AG04450 (cell line): ENCODE data around the gene IMPDH2. TPM values are rescaled to one million over a fixed set of nuclear protein-coding genes. Genes with fewer than 3 reads are reported as not detected.

Experiments
- CTCF ChIA-PET: fragments of 300-600, 350-600 bp; formaldehyde crosslinking; extraction: SDS; loops from one replicate; lab custom pipeline; 2022; ENCODE audit warnings: antibody characterized with exemption, inconsistent platforms; lab: Charles Lee
- POLR2A ChIA-PET: fragments of 350-600 bp; formaldehyde crosslinking; extraction: SDS; loops from one replicate; lab custom pipeline; 2021; ENCODE audit warnings: antibody characterized with exemption, inconsistent platforms; lab: Yijun Ruan, JAX
- DNase-seq: peaks from one replicate; pipeline ENCODE4 v3.0.0-alpha.2; 2011; ENCODE audit warnings: low read depth, low spot score
- H3K27ac ChIP-seq: one replicate; pipeline ENCODE4 v1.5.1; 2012; ENCODE audit warnings: low read depth, low read length, control low read depth
- H3K27me3 ChIP-seq: one replicate; pipeline ENCODE4 v1.6.0; 2012; ENCODE audit warnings: low read length; ENCODE audit not compliant: control insufficient read depth, insufficient read depth
- H3K4me3 ChIP-seq: 2 replicates; pipeline ENCODE4 v1.5.1; 2011; ENCODE audit warnings: mild to moderate bottlenecking, low read depth, low read length, control low read depth
- H3K9me3 ChIP-seq: 2 replicates; pipeline ENCODE4 v1.5.1; 2012; ENCODE audit warnings: low read length; ENCODE audit not compliant: control insufficient read depth, insufficient read depth
- polyA plus RNA-seq: library from polyadenylated mRNA; depleted of rRNA; stranded (reverse); fragments of >200 nt; gene quantifications from 2 replicates; pipeline ENCODE4 v1.2.3, GENCODE V29; 2011
- TF ChIP-seq, protein P1 (sequence below): IDR thresholded peaks from 2 replicates; pipeline ENCODE4 v1.5.1; 2011; ENCODE audit warnings: low read depth, low read length, control low read depth, inconsistent platforms

IMPDH2 gene
- polyA plus RNA-seq, 1 experiment = 268 TPM

GRCh38 chr3:49054344-49054862 lies 25.2 kb upstream of the IMPDH2 start:
- TF ChIP-seq, protein P1, sequence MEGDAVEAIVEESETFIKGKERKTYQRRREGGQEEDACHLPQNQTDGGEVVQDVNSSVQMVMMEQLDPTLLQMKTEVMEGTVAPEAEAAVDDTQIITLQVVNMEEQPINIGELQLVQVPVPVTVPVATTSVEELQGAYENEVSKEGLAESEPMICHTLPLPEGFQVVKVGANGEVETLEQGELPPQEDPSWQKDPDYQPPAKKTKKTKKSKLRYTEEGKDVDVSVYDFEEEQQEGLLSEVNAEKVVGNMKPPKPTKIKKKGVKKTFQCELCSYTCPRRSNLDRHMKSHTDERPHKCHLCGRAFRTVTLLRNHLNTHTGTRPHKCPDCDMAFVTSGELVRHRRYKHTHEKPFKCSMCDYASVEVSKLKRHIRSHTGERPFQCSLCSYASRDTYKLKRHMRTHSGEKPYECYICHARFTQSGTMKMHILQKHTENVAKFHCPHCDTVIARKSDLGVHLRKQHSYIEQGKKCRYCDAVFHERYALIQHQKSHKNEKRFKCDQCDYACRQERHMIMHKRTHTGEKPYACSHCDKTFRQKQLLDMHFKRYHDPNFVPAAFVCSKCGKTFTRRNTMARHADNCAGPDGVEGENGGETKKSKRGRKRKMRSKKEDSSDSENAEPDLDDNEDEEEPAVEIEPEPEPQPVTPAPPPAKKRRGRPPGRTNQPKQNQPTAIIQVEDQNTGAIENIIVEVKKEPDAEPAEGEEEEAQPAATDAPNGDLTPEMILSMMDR = no peak
- POLR2A ChIA-PET = interaction anchor here (1.4 to 1.5 kb wide), 2 partner anchors 25 to 39 kb away, joined by 4 to 6 read pairs; partner anchors contain the start of genes IMPDH2 and QRICH1
- CTCF ChIA-PET = interaction anchor here (0.9 to 1.3 kb wide), 2 partner anchors 33 to 65 kb away, joined by 3 read pairs; partner anchors contain the start of gene NDUFAF3
- H3K27me3 ChIP-seq = no peaks in the 10 kb centered on the region
- no peak overlapping the region for H3K27ac ChIP-seq
- no peaks in the 10 kb centered on the region for H3K9me3 ChIP-seq
- H3K4me3 ChIP-seq = no peak overlapping the region
- DNase-seq = no peak

GRCh38 chr3:49053543-49053942 lies 24.3 kb upstream of the IMPDH2 start:
- no peaks in the 10 kb centered on the region for H3K27me3 ChIP-seq
- no peak overlapping the region for H3K27ac ChIP-seq
- H3K4me3 ChIP-seq = no peak overlapping the region
- TF ChIP-seq, protein P1 = no peak
- no peaks in the 10 kb centered on the region for H3K9me3 ChIP-seq
- CTCF ChIA-PET = interaction anchor here (0.9 kb wide), 1 partner anchor 64 kb away, joined by 3 read pairs; no protein-coding TSS in a partner anchor
- no peak for DNase-seq
- POLR2A ChIA-PET = interaction anchor here (1.4 kb wide), 1 partner anchor 24 kb away, joined by 6 read pairs; the partner anchor contains the start of gene IMPDH2

GRCh38 chr3:49035281-49035680 lies 6.1 kb upstream of the IMPDH2 start:
- TF ChIP-seq, protein P1 = no peak
- no peak overlapping the region for H3K27ac ChIP-seq
- no peak for DNase-seq
- ChIA-PET POLR2A (no interaction called here), CTCF (interaction anchor here (1.2 kb wide), 1 partner anchor 13 kb away, joined by 6 read pairs; the partner anchor contains the start of gene NDUFAF3)
- no peak overlapping the region for H3K4me3 ChIP-seq
- H3K27me3 ChIP-seq = no peaks in the 10 kb centered on the region
- H3K9me3 ChIP-seq = no peaks in the 10 kb centered on the region

DNA sequence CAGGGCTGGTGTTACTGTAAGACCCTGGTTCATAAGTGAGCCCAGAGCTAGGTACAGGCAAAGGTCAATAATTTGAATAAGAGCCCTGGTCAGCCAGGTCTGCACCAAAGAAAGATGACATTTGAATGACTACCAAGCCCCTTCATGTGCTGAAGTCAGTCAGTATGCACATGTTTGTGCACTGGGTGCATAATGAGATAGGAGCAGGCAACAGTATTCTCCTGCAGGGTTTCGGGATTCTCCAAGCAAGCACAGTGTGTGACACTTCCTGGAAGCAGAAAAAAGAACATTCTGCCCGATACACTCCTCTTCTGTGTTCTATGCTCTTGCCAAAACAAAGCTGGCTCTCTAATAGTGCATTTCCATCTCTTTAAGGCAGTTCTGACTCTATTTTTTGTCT lies 5.5 kb upstream of the IMPDH2 start:
- TF ChIP-seq, protein P1 = no peak
- H3K27ac ChIP-seq = no peak overlapping the region
- H3K4me3 ChIP-seq = no peak overlapping the region
- H3K9me3 ChIP-seq = no peaks in the 10 kb centered on the region
- no peaks in the 10 kb centered on the region for H3K27me3 ChIP-seq
- DNase-seq = no peak
- ChIA-PET CTCF (interaction anchor here (1.2 kb wide), 1 partner anchor 12 kb away, joined by 6 read pairs; the partner anchor contains the start of gene NDUFAF3), POLR2A (no interaction called here)

- no peak for DNase-seq
- POLR2A ChIA-PET = no interaction called here
Observed at GRCh38 chr3:49032646-49033304, 3.6 kb upstream of the IMPDH2 start.

More at GRCh38 chr3:49032646-49033304, 3.6 kb upstream of the IMPDH2 start:
- no peaks in the 10 kb centered on the region for H3K9me3 ChIP-seq
- CTCF ChIA-PET = no interaction called here
- no peak overlapping the region for H3K4me3 ChIP-seq
- TF ChIP-seq, protein P1 = no peak
- peak overlapping the region; percentile 21 for H3K27ac ChIP-seq
- H3K27me3 ChIP-seq = no peaks in the 10 kb centered on the region
